ENCODE measurements around the gene RPA3. TPM values are rescaled to one million over a fixed set of nuclear protein-coding genes. Genes with fewer than 3 reads are reported as not detected.
"Not testable (repeated sequence)": the region's sequence is repeated elsewhere in the genome, so short reads cannot be mapped to it uniquely, and the experiment has no call there.

The RPA3 gene
- total and polyA plus RNA-seq, 9 of the 15 experiments (the other 6 are each of a cell fraction or from before 2014, with no cell fraction given): 68.5 to 265 (median 125) TPM

DNA sequence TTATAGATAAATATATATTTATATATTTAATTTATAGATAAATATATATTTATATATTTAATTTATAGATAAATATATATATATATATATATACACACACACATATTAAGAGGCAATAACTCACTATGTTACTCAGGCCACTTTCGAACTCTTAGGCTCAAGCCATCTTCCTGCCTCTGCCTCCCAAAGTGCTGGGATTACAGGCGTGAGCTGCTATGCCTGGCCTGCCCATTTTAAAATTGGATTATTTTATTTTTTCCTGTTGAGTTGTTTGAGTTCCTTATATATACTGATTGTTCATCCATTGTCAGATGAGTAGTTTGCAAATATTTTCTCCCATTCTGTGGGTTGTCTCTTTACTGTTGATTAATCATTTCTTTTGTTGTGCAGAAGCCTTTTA, 38.8 kb downstream of the RPA3 start:
- FAIRE-seq; H3K36me3 ChIP-seq (ENCODE audit: control insufficient read depth, insufficient read depth, low read length); H3K9me3 ChIP-seq (replicated peaks; ENCODE audit: control insufficient read depth, insufficient read depth, low read depth, low read length); H3K9ac ChIP-seq (ENCODE audit: insufficient read depth in 1 of 2, low read depth in 2 of 2, low read length in 2 of 2); in situ Hi-C loops (cut with MboI); H2AFZ ChIP-seq (ENCODE audit: low read depth, low read length); H3K4me1 ChIP-seq (replicated peaks in 1 of 2; ENCODE audit: control insufficient read depth in 2 of 2, insufficient read depth in 2 of 2, low read length in 2 of 2); H3K4me3 ChIP-seq; CTCF ChIA-PET (ENCODE audit: low intra/inter-chr PET ratio); H4K20me1 ChIP-seq (replicated peaks; ENCODE audit: control insufficient read depth, insufficient read depth, low read length); H3K4me2 ChIP-seq (ENCODE audit: insufficient read depth, low read length); DNase-seq (ENCODE audit: extremely low read depth in 1 of 4, low spot score in 3 of 4); H3K27me3 ChIP-seq (ENCODE audit: control insufficient read depth in 2 of 2, insufficient read depth in 2 of 2, low read length in 2 of 2); H3K79me2 ChIP-seq (ENCODE audit: control insufficient read depth, insufficient read depth, low read length); H3K27ac ChIP-seq (ENCODE audit: extremely low read depth, low read depth, low read length); H3K9me1 ChIP-seq (ENCODE audit: control insufficient read depth, insufficient read depth, low read length); BruUV-seq (replicated peaks): not testable (repeated sequence)
- POLR2A ChIA-PET: interaction anchor here (1.0 kb wide), 1 partner anchor 464 kb away, joined by 3 read pairs; no protein-coding TSS in a partner anchor
- intact Hi-C loops (cut with micrococcal nuclease): loop anchor here (5.0 to 10.0 kb wide), 4 partner anchors 213 to 618 kb away; no protein-coding TSS in a partner anchor
- 92% methylated on average over 2 of the region's 2 CpGs for WGBS (ENCODE audit: insufficient coverage, low coverage, missing lambda C conversion rate)
- ATAC-seq: peak; percentile 50; the same call in 1 of the 3 replicates

DNA sequence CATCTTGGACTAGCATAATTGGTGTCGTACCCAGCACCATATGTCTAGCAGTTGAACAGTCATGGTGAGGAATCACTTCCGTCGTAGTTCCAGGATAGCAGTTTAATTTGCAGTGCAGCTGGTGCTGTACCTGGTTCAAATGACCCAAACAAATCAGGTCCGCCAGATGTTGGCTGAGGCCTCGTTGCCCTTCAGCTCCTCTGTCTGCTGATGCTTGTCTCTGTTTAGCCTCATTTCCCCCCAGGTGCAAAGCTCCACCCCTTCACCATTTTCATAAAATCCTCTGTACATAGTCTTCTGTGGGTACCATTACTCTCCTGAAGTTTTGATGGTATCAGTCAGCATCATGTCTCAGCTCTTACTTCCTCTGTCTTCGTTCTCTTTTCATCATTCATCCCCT, 42.7 kb downstream of the RPA3 start:
- Histone ChIP-seq H3K27me3 (ENCODE audit: control insufficient read depth in 2 of 2, insufficient read depth in 2 of 2, low read length in 2 of 2) (no peaks in the 10 kb centered on the region), H4K20me1 (replicated peaks; ENCODE audit: control insufficient read depth, insufficient read depth, low read length) (no peaks in the 10 kb centered on the region), H3K9ac (ENCODE audit: insufficient read depth in 1 of 2, low read depth in 2 of 2, low read length in 2 of 2) (no peak overlapping the region), H3K9me1 (ENCODE audit: control insufficient read depth, insufficient read depth, low read length) (no peaks in the 10 kb centered on the region), H3K9me3 (replicated peaks; ENCODE audit: control insufficient read depth, insufficient read depth, low read depth, low read length) (peaks cover 2% of the 10 kb centered on the region; the same call in 1 of the 2 replicates), H3K4me3 (no peak overlapping the region), H3K36me3 (ENCODE audit: control insufficient read depth, insufficient read depth, low read length) (peaks cover 5% of the 10 kb centered on the region; the same call in 2 of the 3 replicates), H3K79me2 (ENCODE audit: control insufficient read depth, insufficient read depth, low read length) (no peaks in the 10 kb centered on the region), H3K4me2 (ENCODE audit: insufficient read depth, low read length) (no peak overlapping the region), H2AFZ (ENCODE audit: low read depth, low read length) (no peak overlapping the region), H3K27ac (ENCODE audit: extremely low read depth, low read depth, low read length) (no peak overlapping the region), H3K4me1 (replicated peaks in 1 of 2; ENCODE audit: control insufficient read depth in 2 of 2, insufficient read depth in 2 of 2, low read length in 2 of 2) (no peaks in the 10 kb centered on the region)
- ChIA-PET CTCF (ENCODE audit: low intra/inter-chr PET ratio) (no interaction called here), POLR2A (interaction anchor here (0.6 to 1.3 kb wide), 4 partner anchors 9 to 270 kb away, joined by 3 to 5 read pairs (median 4); no protein-coding TSS in a partner anchor)
- ATAC-seq (no peak), DNase-seq (ENCODE audit: extremely low read depth in 1 of 4, low spot score in 3 of 4) (no peak), FAIRE-seq (no peak)
- BruUV-seq (replicated peaks): no TSS peak
- intact Hi-C loops (cut with micrococcal nuclease): no loop called here
- in situ Hi-C loops (cut with MboI): no loop called here
- 69% methylated on average over 6 of the region's 6 CpGs for WGBS (ENCODE audit: insufficient coverage, low coverage, missing lambda C conversion rate)
- TF ChIP-seq, protein P1, sequence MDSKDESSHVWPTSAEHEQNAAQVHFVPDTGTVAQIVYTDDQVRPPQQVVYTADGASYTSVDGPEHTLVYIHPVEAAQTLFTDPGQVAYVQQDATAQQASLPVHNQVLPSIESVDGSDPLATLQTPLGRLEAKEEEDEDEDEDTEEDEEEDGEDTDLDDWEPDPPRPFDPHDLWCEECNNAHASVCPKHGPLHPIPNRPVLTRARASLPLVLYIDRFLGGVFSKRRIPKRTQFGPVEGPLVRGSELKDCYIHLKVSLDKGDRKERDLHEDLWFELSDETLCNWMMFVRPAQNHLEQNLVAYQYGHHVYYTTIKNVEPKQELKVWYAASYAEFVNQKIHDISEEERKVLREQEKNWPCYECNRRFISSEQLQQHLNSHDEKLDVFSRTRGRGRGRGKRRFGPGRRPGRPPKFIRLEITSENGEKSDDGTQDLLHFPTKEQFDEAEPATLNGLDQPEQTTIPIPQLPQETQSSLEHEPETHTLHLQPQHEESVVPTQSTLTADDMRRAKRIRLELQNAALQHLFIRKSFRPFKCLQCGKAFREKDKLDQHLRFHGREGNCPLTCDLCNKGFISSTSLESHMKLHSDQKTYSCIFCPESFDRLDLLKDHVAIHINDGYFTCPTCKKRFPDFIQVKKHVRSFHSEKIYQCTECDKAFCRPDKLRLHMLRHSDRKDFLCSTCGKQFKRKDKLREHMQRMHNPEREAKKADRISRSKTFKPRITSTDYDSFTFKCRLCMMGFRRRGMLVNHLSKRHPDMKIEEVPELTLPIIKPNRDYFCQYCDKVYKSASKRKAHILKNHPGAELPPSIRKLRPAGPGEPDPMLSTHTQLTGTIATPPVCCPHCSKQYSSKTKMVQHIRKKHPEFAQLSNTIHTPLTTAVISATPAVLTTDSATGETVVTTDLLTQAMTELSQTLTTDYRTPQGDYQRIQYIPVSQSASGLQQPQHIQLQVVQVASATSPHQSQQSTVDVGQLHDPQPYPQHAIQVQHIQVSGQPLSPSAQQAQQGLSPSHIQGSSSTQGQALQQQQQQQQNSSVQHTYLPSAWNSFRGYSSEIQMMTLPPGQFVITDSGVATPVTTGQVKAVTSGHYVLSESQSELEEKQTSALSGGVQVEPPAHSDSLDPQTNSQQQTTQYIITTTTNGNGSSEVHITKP (IDR thresholded peaks at IDR 0.05; ENCODE audit: partially characterized antibody): no peak
- TF ChIP-seq SPI1 (IDR thresholded peaks at IDR 0.05; ENCODE audit: borderline replicate concordance, low read depth, low read length) (no peak), NCOA4 (IDR thresholded peaks at IDR 0.05; ENCODE audit: partially characterized antibody) (no peak), ZC3H11A (IDR thresholded peaks at IDR 0.05; ENCODE audit: low read depth, low read length) (no peak), ZNF695 (CRISPR knock-in tag; IDR thresholded peaks at IDR 0.05) (no peak), ZKSCAN8 (CRISPR knock-in tag; IDR thresholded peaks at IDR 0.05) (no peak), ZNF445 (CRISPR knock-in tag; IDR thresholded peaks at IDR 0.05; ENCODE audit: low read depth) (no peak)
